NCI-H1417 treated with DMSO at 0.1 percent for 48 hours (cell line): ENCODE data around the gene SLC6A1.

Experiments
- DNase-seq: peaks from one replicate; lab custom pipeline; 2025; lab: John Stamatoyannopoulos, UW

SLC6A1 gene

GRCh38 chr3:11019116-11019819 is 26.7 kb downstream of the SLC6A1 start:
- no peak for DNase-seq

DNA sequence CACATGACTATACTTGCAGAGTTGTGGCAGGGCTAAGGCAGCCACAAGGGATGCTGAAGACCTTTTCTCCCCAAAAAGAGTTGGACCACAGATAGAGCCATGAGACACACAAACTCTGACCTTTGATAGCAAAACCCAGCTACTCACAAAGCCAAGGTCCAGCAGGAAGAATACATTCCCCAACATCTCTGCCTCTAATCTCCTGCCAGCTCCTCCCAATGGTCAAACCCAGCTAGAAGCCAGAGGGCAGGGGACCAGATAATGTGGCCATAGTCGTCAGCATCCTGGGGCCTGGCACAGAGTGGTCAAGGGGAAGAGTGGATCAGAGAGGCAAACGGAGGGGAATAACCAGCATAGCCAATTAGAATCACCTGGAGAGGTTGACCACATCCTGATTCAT is 28.2 kb downstream of the SLC6A1 start:
- DNase-seq, result no peak

DNA sequence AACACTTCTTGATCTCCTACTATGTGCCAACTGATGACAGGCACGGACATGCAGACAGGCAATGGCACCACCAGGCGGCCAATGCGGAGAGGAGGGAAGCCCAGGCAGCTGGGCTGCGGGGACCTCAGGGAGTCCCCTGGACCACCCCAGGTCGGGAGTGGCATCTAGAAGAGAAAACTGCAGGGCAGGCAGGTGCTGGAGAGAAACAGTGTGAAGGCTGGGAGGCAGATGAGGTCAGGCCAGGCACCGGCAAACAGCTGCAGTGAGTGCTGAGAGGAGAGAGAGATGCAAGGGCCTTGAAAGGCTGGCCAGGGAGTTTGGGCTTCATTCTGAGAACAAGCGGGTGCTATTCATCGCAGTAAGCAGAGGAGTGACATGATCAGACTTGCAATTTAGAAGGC is 29.1 kb downstream of the SLC6A1 start:
- no peak for DNase-seq

DNA sequence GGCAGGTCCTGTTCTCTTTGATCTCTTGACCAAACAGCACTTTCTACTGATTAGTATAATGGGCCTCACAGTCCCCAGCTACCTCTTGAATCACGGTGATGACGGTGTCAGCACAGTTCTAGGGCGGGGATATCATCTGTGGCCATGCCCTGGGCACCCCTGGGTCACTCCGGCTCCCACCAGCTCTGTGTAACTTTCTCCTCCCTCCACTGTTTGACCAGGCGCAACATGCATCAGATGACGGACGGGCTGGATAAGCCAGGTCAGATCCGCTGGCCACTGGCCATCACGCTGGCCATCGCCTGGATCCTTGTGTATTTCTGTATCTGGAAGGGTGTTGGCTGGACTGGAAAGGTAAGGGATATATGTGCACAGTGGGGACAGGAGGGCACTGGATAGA is 29.6 kb downstream of the SLC6A1 start:
- DNase-seq, result no peak

GRCh38 chr3:11024181-11024580 is 31.6 kb downstream of the SLC6A1 start:
- DNase-seq, result no peak

DNA sequence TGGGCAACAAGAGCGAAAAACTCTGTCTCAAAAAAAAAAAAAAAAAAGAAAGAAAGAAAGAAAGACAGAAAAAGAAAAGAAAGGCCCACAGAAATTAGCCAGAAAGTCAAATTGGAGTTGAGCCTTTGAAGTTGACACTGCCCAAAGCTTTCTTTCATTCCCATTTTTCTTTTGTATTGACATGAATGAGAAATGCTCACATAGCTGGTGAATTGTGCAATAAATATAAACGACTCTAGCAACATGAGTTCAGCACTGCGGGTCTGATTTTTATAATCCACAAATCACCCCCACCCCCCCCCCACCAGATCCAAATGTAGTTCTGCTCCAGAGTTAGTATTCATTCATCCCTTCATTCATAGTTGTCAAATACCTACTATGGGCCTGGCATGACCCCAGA is 37.4 kb downstream of the SLC6A1 start:
- DNase-seq, result no peak

DNA sequence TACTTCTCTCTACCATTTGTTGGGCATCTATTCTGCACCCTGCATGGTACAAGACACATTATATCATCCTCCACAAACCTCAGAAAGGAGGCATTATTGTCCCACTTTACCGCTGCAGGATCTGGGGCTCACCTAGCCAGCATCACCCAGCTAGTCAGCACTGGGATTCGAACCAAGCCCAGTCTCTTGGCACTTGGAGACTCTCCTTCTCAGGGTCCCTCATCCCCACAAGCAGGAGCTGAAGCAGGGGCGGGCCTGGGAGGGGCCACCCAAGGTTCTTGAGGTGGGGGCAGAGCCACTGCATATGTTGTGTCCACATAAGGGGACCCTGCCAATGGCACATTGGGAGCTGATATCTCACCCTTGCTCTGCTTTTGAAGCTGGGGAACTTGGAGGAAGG is 41.3 kb downstream of the SLC6A1 start:
- no peak for DNase-seq

DNA sequence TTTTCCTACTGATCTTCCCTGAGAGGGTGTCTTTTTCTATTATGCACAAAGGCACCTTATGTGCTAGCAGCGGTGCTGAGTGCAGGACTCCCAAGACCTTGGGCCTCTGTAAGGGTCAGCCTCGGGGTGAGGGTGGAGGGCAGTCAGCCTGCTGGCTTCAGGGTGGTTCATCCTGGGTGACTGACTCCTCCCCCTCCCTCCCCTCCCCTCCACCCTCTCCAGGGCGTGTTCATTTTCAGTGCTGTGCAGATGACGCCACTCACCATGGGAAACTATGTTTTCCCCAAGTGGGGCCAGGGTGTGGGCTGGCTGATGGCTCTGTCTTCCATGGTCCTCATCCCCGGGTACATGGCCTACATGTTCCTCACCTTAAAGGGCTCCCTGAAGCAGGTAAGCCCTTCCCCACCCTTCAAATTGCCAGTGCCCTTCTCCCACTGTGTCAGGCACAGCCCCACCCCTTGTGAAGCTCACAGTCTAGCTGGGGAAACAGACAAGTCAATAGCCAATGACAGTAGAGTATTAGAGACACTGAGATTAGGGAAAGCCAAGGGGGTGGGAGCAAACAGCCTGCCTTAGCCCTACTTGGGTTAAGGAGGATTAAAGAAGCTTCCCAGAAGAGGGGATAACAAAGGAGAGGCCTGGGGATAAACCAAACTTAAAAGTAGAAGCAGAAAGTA is 41.9 kb downstream of the SLC6A1 start:
- DNase-seq, result no peak

GRCh38 chr3:11035757-11036505 is 43.4 kb downstream of the SLC6A1 start:
- no peak for DNase-seq

DNA sequence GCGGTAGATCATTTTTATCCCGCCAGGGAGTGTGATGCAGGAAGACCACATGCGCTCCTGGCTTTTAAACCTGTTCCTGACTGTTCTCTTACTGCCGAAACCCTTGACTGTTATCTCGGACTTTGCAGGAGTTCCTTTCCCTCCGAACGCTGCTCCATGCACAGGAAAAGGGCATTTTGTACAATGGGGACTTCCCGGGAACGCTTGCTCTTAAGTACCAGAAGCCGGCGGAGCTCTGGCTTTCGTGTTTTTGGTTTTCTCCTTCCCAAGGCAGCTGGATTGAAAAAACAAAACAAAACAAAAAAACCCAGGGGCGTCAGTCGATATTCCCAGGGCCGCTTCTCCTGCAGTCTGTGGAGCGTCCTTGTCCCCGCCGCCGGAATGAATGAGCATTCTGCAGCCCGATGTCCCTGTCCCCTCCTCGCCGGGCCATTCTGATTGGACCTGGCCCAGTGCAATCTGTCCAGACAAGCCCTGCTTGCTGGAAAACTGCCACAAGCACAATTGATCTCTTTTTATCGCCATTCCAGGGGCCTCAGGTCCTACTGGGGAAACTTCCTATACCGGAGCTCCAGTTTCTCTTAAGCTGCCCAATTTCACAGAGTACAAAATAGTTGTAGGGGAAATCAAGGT is 44.8 kb downstream of the SLC6A1 start:
- no peak for DNase-seq

GRCh38 chr3:11037976-11038375 is 45.4 kb downstream of the SLC6A1 start:
- DNase-seq, result no peak

DNA sequence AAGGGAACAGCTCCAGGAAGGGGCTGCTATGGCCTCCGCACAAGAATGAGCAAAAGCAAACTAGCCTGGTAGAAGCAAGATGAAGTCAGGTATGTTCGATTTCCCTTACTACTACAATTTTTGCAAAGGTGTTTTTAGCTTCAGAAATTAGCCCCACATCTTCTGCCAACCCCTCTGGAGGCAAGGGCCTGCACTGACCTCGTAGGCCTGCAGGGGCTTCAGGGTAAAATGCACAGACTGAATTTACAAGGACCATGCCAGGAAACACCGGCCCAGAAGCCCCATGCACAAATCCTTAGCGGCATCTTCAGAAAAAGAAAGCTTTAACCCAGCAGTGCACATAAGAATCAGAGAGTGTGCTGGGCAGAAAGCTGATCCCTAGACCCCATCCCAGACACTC is 53.0 kb downstream of the SLC6A1 start:
- no peak for DNase-seq

DNA sequence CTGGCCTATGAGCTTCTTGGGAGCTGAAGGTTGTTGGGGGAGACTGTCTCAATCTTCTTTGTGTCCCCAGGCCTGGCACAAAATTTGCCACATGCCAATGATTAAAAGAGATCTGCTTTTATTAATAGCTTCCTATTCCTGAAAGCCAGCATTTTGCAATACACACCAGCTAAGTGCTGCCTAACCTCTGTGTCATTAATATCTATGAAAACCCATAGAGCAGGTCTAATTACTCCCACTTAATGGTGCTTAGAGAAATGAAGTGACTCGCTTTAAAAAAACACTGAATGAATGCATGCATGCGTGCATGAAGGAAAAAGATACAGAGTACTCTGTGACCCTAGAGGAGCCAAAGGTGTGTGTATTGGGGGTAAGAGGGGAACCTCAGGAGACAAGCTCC is 55.0 kb downstream of the SLC6A1 start:
- DNase-seq, result no peak

GRCh38 chr3:11050666-11051323 is 58.2 kb downstream of the SLC6A1 start:
- no peak for DNase-seq

DNA sequence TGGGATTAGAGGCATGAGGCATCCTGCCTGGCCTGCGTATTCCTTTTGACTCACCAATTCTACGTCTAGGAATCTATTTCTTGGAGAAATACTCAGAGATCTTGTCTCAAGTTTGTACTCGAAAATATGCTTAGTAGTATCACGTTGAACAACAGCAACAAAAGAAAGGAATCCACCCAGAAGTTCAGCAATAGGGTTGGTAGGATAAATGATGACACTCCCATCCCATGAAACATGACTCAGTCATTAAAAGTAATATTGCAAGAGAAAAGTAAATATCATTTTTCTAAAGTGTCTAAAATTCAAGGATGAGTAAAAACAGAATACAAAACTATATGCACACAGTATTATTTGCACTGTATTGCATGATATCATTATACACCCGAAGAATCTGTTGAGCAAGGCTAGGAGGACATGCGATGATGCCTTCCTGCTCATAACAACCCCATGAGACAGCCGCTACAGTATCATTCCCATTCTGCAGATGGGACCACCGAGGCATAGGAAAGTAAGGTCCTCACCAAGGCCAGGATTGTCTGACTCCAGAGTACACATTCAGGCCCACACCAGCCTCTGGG is 61.5 kb downstream of the SLC6A1 start:
- DNase-seq, result no peak

DNA sequence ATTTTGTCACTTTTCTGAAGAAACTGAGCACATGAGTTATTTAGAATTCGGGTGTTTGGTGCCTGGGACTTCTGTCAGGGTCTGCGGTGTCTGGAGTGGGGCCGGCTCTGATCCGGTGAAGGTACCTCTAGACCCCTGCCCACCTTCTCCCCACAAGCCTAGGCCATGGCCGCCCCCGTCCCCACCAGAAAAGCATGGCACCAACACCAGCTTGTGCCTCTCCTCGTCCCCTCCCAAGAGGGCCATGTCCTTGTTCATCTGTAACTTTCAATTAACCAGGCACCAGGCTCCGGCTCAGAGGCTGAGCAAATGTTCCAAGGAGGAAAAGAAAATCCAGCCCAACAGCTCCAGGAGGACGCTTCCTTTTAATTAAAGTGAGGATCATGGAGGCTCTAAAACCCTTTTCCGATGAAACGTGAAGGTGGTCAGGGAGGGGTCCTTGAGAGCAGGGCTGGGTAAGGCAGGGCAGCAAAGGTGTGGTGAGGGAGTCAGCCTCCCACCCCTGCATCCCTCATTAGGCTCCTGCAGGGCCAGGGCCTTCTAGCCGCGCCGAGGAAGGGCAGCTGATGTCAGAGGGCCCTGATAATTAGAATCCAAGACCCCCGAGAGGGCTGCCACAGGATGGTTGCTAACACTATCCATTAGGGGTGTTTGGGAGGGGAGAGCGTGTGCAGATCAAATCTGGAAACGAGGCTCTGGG is 62.3 kb downstream of the SLC6A1 start:
- DNase-seq, result no peak

GRCh38 chr3:11055496-11055895 is 62.9 kb downstream of the SLC6A1 start:
- DNase-seq, result no peak

DNA sequence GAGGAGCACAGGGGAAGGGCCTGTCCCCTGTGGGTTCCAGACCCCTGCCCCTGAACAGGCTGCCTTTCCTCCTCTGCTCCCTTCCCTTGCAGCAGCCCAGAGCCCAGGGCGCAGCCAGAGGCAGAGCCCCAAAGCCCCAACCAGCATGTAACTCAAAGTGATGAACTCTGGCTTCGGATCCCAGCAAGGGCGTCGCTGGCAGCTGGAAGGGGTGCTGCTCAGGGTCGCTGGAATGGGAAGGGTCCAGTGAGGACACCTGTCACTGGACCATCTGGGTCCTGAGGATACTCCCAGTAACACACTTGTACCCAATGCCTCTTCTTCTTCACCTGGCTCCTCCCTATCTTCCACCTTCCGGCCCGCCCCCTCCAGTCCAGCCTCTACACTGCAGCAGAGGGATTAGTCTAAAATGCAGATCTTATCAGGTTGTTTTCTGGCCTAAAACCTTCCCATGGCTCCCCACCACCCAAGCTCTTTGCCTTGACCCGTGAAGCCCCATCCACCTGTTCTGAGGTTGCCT is 64.0 kb downstream of the SLC6A1 start:
- DNase-seq, result no peak

- no peak for DNase-seq
These were observed 65.1 kb downstream of the SLC6A1 start for GRCh38 chr3:11057655-11058054.

DNA sequence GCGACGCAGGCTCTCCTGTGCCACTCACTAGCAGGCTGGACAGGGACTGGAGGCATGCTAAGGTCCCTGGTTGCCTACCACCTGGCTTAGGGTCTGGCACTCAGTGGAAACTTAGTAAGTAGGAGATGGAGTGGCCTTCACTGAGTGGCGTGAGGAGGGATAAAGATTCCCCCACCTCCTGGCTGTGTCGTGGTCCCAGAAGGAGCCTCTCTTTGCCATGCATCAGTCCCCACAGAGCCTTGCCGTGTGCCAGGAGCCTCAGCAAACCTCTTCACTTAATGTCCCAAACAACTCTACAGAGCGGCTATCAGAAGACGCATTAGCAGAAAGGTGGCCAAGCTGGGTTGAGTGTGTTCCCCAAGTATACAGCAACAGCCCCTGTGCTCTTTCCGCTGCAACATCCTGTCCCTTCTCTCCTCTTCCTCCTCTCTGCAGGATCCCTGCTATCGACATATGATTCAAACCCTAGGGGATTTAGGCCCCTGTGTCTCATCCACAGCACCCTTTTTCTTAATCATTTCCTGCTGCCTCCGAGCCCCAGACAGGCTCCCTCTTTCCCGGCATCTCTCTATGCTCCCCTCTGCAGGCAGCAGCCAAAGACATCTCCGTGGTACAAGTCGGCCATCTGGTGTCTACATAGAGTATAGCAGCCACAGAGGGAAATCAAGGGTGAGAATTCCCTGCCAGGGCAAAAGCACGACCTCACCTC is 66.7 kb downstream of the SLC6A1 start:
- no peak for DNase-seq

- no peak for DNase-seq
These were observed 67.2 kb downstream of the SLC6A1 start for GRCh38 chr3:11059799-11060115.
